Posterior vena cava (tissue), 2 donors: ENCODE measurements around the gene IGLON5. TPM values are rescaled to one million over a fixed set of nuclear protein-coding genes. Genes with fewer than 3 reads are reported as not detected.

Source experiments
- DNase-seq: peaks from one replicate; pipeline ENCODE4 v3.0.0-alpha.2; 2020; ENCODE audit warnings: low spot score
- intact Hi-C, 2 donors: fragments of 100-400 bp; cut with DNase I; formaldehyde crosslinking; loops; one replicate each; pipeline versions ENCODE4 v1.14.1 to v1.14.2; 2022 to 2023
- total RNA-seq, 2 donors: library from RNA; stranded (reverse); fragmentation: NEBNext Ultra II Directional; extraction: Animal tissue kit (Norgen Biotek cat#: 25700); gene quantifications; one replicate each; pipeline ENCODE4 v1.2.1, GENCODE V29; 2021
- donor health status: DM: yes; HTN: yes; CAD: no.
- donor health status: DM: yes; HTN: yes; CAD: no.

Gene IGLON5
- total RNA-seq, 2 donors from 2014 or later: 0.19 to 0.33 TPM

- intact Hi-C loops: no loop called here
- no peak for DNase-seq
Observed at GRCh38 chr19:51372021-51372648, 60.7 kb downstream of the IGLON5 start.

DNA sequence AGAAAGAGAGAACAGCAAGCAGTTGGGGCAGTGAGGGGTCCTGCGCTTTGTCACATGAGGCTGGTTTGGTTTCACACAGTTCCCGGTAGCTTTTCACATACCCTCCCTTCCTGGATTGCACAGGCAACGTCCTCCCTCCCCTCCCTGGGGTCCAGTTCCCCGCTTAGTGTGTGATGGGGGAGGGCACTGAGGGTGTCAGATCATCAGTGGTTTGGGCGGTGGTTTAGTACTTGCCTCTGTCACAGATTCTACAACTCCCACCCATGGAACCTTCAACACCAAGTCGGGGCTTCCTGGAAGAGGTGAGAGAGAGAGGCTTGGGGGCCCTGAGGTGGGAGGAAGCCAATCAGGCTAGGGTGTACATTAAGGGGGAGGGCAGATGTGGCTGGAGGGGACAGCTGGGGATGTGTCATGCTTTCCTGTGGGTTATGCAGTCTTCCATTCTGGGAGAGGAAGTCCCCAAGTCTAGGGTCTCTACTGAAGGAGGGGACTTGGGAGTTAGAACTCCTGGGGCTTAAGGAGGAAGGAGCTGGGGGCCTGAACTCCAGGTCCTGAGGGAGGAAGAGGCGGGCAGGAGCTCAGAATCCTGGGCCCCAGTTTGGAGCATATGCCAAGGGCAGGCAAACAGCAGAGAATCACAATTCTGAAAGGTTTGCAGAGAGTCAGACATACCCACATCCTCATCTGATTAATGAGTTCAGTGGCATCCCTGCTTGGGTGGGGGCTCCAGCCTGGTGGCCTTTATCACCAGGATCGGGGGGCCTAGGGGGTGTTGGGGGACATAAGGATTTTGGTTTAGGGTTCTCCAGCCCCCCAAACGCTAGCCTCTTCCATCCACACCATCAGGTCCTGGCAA is 61.4 kb downstream of the IGLON5 start, which contains the start of gene NKG7:
Gene NKG7 (minus strand): TSS at position 6 of the 856 bp plus-strand sequence. CDS start 119 bp downstream, outside the sequence.
- DNase-seq: no peak
- intact Hi-C loops: no loop called here

DNA sequence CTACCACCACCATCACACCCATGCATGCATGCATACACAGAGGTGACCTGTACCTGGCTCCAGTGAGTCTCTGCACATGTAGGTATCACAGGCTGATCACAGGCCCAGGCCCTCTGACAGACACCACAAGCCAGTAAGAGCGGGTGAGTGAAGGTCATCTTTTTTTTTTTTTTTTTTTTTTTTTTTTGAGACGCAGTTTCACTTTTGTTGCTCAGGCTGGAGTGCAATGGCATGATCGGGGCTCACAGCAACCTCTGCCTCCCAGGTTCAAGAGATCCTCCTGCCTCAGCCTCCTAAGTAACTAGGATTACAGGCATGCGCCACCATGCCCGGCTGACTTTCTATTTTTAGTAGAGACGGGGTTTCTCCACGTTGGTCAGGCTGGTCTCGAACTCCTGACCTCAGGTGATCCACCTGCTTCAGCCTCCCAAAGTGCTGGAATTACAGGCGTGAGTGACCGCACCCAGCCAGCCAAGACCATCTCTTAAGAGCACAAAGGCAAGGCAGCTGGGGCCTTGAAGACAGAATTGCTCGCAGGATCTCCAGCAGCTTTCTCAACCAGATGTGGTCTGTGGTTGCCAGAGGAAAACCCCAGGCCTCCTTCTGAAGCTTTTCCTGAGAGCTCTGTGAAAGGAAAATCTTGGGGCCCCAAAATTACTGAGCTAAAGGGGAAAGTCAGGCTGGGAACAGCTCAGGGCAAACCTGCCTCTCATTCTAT is 64.2 kb downstream of the IGLON5 start:
- intact Hi-C loops: no loop called here
- no peak for DNase-seq

DNA sequence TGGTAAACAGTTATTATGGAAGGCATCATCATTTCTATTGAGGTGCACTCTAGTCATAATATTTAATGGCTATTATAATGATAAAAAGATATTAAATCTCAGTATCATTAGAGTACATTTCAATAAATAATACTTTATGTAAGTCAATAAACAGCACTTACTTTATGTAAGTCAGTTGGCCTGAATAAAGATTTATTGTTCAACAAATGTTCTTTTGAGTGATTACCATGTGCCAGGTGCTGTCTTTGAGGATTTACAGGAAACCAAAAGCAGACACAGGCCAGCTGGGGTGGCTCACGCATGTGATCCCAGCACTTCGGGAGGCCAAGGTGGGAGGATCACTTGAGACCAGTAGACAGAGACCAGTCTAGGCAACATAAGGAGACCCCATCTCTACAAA is 66.0 kb downstream of the IGLON5 start:
- intact Hi-C loops: no loop called here

GRCh38 chr19:51380379-51380778 is 68.9 kb downstream of the IGLON5 start:
- DNase-seq: no peak
- intact Hi-C loops: no loop called here

More for the DNA sequence above, 66.0 kb downstream of the IGLON5 start:
- DNase-seq: no peak

Other genes starting within 250 kb of the IGLON5 start
- not detected for gene KLK13, start 246.6 kb upstream of the IGLON5 start, total RNA-seq
- not detected for gene KLK14, start 228.8 kb upstream of the IGLON5 start, total RNA-seq
- 1 to 10 TPM; 3.7 to 5.0 TPM for gene CTU1, start 203.2 kb upstream of the IGLON5 start, total RNA-seq
- gene SIGLEC9, start 186.7 kb upstream of the IGLON5 start, total RNA-seq: 10 to 100 TPM in 1 of 2 donors, 1 to 10 TPM in 1; 8.7 to 12.6 TPM
- 1 to 10 TPM; 1.8 to 5.5 TPM for gene SIGLEC7, start 169.3 kb upstream of the IGLON5 start, total RNA-seq
- 10 to 100 TPM in 1 of 2 donors, 1 to 10 TPM in 1; 10.0 to 17.4 TPM for gene CD33, start 86.6 kb upstream of the IGLON5 start, total RNA-seq
- not detected for gene SIGLECL1, start 60.6 kb upstream of the IGLON5 start, total RNA-seq
- 1 to 10 TPM; 2.0 to 2.9 TPM for gene VSIG10L, start 30.5 kb downstream of the IGLON5 start, total RNA-seq
- 10 to 100 TPM; 44.4 to 50.8 TPM for gene ETFB, start 54.7 kb downstream of the IGLON5 start, total RNA-seq
- gene CLDND2, start 57.4 kb downstream of the IGLON5 start, total RNA-seq: 1 to 10 TPM in 1 of 2 donors, under 1 TPM in 1; 0.62 to 1.2 TPM
- 1 to 10 TPM; 3.0 to 4.8 TPM for gene NKG7, start 61.0 kb downstream of the IGLON5 start, total RNA-seq
- gene LIM2, start 76.3 kb downstream of the IGLON5 start, total RNA-seq: not detected
- not detected for gene C19orf84, start 78.9 kb downstream of the IGLON5 start, total RNA-seq
- 10 to 100 TPM in 1 of 2 donors, 1 to 10 TPM in 1; 3.3 to 13.5 TPM for gene SIGLEC10, start 106.0 kb downstream of the IGLON5 start, total RNA-seq
- gene SIGLEC8, start 146.8 kb downstream of the IGLON5 start, total RNA-seq: under 1 TPM; 0.19 to 0.42 TPM
- gene CEACAM18, start 166.9 kb downstream of the IGLON5 start, total RNA-seq: not detected
- under 1 TPM; 0.42 to 1.00 TPM for gene SIGLEC12, start 190.2 kb downstream of the IGLON5 start, total RNA-seq
- gene SIGLEC6, start 220.0 kb downstream of the IGLON5 start, total RNA-seq: 1 to 10 TPM in 1 of 2 donors, under 1 TPM in 1; 0.86 to 1.6 TPM